HT-29 (cell line): ENCODE measurements around the gene KBTBD13. TPM values are rescaled to one million over a fixed set of nuclear protein-coding genes. Genes with fewer than 3 reads are reported as not detected.

ENCODE experiments used
- DNase-seq: peaks from one replicate; pipeline ENCODE4 v3.0.0-alpha.2; 2015; ENCODE audit warnings: low spot score
- small RNA-seq: library from RNA; depleted of rRNA; stranded (forward); fragments of <200 nt; gene quantifications from one replicate; pipeline ENCODE3, GENCODE V24; 2014
- total RNA-seq: library from RNA; depleted of rRNA; stranded (reverse); fragments of >200 nt; shearing (Covaris generic); gene quantifications from 2 replicates; pipeline ENCODE4 v1.2.3, GENCODE V29; 2014; rRNA removed

The KBTBD13 gene
- total RNA-seq, 1 experiment from 2014 or later, result not detected

DNA sequence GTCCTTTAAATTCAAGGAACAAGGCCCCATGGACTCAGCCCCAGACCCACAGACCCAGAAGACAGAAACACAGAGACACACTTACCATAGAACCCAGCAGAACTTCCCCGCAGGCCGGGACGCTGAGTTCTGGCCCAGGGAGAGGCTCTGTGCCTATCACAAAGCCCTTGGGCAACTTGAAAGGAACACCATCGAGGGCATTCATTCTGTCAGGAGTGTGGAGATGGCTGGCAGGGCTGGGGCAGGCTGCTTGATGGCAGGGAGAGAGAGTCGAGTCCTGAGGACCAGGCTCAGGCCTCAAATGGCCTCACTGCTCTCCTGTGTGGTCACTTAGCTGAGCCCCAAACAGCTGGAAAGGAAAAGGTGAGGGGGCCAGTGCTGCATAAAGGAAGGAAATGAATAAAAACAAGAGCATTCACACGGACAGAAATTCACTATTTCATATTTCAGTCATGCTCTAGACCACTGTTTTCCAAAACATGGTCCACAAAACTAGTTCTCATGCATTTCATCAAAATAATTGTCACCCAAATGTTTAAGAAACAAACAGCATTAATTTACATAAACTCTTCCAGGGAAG is 29.6 kb downstream of the KBTBD13 start:
- DNase-seq, result no peak

DNA sequence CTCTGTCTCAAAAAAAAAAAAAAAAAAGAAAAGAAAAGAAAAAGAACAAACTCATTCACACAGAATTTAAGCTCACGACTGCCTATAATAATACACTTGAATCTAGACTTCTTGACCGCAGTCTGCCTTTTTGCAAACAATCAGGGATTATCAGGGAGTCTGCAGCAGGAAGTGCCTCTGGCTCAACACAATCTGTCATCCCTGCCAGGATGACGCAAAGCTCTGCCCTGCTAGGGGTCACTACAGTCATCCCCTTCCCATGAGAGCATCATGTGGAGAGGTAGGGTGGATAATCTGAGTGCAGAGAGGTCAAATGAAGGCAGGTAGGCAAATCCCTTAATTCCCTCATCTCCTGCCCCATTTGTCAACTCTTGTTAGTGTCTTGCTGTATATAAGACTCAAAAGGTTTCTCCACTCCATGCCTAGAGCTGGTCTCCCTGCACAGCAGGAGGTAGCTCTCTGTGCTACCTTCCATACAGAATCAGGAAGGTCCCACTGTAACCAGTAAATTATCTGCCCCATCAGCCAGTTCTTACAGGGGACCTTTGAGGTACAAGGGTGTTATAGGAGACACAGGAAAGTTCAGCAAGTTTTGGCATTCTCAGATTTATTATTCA is 34.2 kb downstream of the KBTBD13 start:
- DNase-seq, result no peak

DNA sequence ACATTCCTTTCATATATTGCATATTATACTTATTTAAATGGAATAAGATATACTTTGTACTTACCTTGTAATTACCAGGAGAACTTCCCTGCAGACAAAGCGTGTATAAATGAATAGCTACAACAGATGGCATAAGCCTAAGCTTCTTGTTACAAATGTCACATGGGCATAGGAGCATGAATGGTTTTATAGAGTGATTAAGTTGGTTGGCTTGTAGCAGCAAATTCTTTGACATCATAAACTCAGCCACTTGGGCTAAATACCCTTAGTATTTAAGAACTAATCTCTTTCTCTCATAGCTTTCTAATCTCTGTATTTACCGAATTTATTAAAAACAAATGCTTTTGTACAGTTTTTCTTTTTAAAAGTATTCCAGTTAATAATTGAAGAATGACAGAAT is 38.5 kb downstream of the KBTBD13 start, which contains the start of gene UBAP1L:
Gene UBAP1L, minus strand, starts transcription at position 115 of the 400 bp plus-strand sequence. CDS start 8,985 bp downstream, outside the sequence.
- no peak for DNase-seq

DNA sequence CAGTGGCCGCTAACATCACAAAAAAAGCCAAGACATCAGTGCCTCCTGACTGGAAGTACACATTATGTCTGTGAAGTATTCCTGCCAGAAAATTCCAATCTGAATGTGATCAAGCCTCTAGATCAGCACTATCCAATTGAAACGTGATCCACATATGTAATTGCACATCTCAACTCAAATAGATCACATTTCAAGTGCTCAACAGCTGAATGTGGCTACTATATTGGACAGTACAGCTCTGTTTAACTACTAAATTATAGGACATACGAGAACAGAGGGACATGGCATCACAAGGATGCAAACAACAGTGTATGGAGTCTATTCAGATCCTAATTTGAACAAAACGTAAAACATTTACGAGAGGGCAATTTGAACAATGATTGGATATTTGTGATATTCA is 39.0 kb downstream of the KBTBD13 start:
- no peak for DNase-seq

Small RNA genes lying within 50 kb of the gene (small RNA-seq; reads per million reads assigned to genes)
- not detected for gene AC013553.1

Other genes with a start within 250 kb of the KBTBD13 start
- gene PLEKHO2, start 234.8 kb upstream of the KBTBD13 start, total RNA-seq, result 6.4 and 8.1 TPM in 2 replicates
- 0.60 and 0.71 TPM in 2 replicates for gene ANKDD1A, start 164.8 kb upstream of the KBTBD13 start, total RNA-seq
- 91.2 and 101 TPM in 2 replicates for gene SPG21, start 86.8 kb upstream of the KBTBD13 start, total RNA-seq
- gene MTFMT, start 47.1 kb upstream of the KBTBD13 start, total RNA-seq, result 17.1 and 23.1 TPM in 2 replicates
- 0.39 and 0.64 TPM in 2 replicates for gene SLC51B, start 31.4 kb upstream of the KBTBD13 start, total RNA-seq
- not detected in 2 replicates for gene RASL12, start 8.8 kb upstream of the KBTBD13 start, total RNA-seq
- 0.74 and 1.4 TPM in 2 replicates for gene UBAP1L, start 38.5 kb downstream of the KBTBD13 start, total RNA-seq
- 9.8 and 9.9 TPM in 2 replicates for gene PDCD7, start 57.1 kb downstream of the KBTBD13 start, total RNA-seq
- gene CLPX, start 108.6 kb downstream of the KBTBD13 start, total RNA-seq, result 24.5 and 31.4 TPM in 2 replicates
- gene CILP, start 134.7 kb downstream of the KBTBD13 start, total RNA-seq, result 0.03 TPM in 1 of 2 replicates, not detected in the other
- gene PARP16, start 210.1 kb downstream of the KBTBD13 start, total RNA-seq, result 4.6 and 6.7 TPM in 2 replicates
- not detected in 2 replicates for gene RNU5A-1, start 219.3 kb downstream of the KBTBD13 start, total RNA-seq
- gene RNU5B-1, start 227.9 kb downstream of the KBTBD13 start, total RNA-seq, result not detected in 2 replicates